ENCODE measurements around the gene SERPINA5.

GRCh38 chr14:94586635-94587034, 5.4 kb downstream of the SERPINA5 start:
- no peak for TF ChIP-seq REST (IDR thresholded peaks at IDR 0.05; ENCODE audit: low read depth)
- TF ChIP-seq EP300 (IDR thresholded peaks at IDR 0.05; ENCODE audit: borderline replicate concordance) = no peak
- TF ChIP-seq MAX (IDR thresholded peaks at IDR 0.05) = no peak
- TF ChIP-seq TAF1 (IDR thresholded peaks at IDR 0.05; ENCODE audit: low read depth) = no peak
- no peak for TF ChIP-seq RAD21 (IDR thresholded peaks at IDR 0.05; ENCODE audit: low read depth)
- no peak for TF ChIP-seq TEAD4 (IDR thresholded peaks at IDR 0.05)
- TF ChIP-seq USF1 (IDR thresholded peaks at IDR 0.05) = no peak
- TF ChIP-seq TCF12 (IDR thresholded peaks at IDR 0.05; ENCODE audit: low read depth) = no peak
- TF ChIP-seq NFIC (IDR thresholded peaks at IDR 0.05) = no peak
- TF ChIP-seq FOXM1 (IDR thresholded peaks at IDR 0.05; ENCODE audit: borderline replicate concordance, low read depth) = no peak

All from Ishikawa (cell line).